ENCODE data around the gene RAP1GAP. TPM values are rescaled to one million over a fixed set of nuclear protein-coding genes. Genes with fewer than 3 reads are reported as not detected.

RAP1GAP gene
- total and polyA plus RNA-seq, 4 donors: 8.6 to 23.1 (median 11.3) TPM

DNA sequence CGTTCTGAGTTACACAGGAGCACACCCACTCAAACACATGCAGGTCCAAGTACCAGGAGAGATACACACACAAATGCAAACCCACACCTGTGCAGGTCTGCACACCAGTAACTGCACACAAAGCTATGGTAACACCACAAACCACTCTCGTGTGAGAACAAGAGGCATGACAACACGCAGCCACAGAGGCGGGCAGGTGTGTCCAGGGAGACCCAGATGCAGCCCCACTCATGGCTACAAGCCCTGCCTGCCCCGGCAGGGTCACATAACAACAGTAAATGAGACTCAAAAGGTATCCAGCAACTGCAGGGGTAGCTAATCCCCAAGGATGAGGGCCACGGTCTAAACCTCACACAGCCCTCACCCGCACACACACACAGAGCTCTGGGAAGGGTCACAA is 48.1 kb downstream of the RAP1GAP start:
- H3K4me1 ChIP-seq (ENCODE audit: control insufficient read depth in 4 of 4, insufficient read depth in 4 of 4, low read length in 3 of 4): peaks cover 21 to 49% (median 46%) of the 10 kb centered on the region in 4 donors
- peak overlapping the region; percentile 7 to 64 (median 9) for H3K4me3 ChIP-seq (ENCODE audit: low read depth in 1 of 3, low read length in 3 of 3)
- no peaks in the 10 kb centered on the region for H3K36me3 ChIP-seq (ENCODE audit: control insufficient read depth in 4 of 4, insufficient read depth in 3 of 4, low read depth in 1 of 4, low read length in 3 of 4)
- no peaks in the 10 kb centered on the region for H3K27me3 ChIP-seq (ENCODE audit: control insufficient read depth in 4 of 4, insufficient read depth in 4 of 4, low read length in 3 of 4)
- TF ChIP-seq EGR1 (IDR thresholded peaks at IDR 0.05; ENCODE audit: low read depth in 2 of 2) (no peak), SP1 (IDR thresholded peaks at IDR 0.05) (no peak), GABPA (IDR thresholded peaks at IDR 0.05 in 1 of 2, conservative IDR thresholded peaks at IDR 0.05 in 1 of 2) (no peak), TAF1 (conservative IDR thresholded peaks at IDR 0.05) (no peak), RXRA (IDR thresholded peaks at IDR 0.05) (no peak), FOXA2 (IDR thresholded peaks at IDR 0.05) (no peak), HNF4G (IDR thresholded peaks at IDR 0.05) (no peak), JUND (IDR thresholded peaks at IDR 0.05) (no peak), NR2F2 (IDR thresholded peaks at IDR 0.05) (no peak)
- TF ChIP-seq, protein P1, sequence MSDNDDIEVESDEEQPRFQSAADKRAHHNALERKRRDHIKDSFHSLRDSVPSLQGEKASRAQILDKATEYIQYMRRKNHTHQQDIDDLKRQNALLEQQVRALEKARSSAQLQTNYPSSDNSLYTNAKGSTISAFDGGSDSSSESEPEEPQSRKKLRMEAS (IDR thresholded peaks at IDR 0.05): no peak
- TF ChIP-seq, protein P2, sequence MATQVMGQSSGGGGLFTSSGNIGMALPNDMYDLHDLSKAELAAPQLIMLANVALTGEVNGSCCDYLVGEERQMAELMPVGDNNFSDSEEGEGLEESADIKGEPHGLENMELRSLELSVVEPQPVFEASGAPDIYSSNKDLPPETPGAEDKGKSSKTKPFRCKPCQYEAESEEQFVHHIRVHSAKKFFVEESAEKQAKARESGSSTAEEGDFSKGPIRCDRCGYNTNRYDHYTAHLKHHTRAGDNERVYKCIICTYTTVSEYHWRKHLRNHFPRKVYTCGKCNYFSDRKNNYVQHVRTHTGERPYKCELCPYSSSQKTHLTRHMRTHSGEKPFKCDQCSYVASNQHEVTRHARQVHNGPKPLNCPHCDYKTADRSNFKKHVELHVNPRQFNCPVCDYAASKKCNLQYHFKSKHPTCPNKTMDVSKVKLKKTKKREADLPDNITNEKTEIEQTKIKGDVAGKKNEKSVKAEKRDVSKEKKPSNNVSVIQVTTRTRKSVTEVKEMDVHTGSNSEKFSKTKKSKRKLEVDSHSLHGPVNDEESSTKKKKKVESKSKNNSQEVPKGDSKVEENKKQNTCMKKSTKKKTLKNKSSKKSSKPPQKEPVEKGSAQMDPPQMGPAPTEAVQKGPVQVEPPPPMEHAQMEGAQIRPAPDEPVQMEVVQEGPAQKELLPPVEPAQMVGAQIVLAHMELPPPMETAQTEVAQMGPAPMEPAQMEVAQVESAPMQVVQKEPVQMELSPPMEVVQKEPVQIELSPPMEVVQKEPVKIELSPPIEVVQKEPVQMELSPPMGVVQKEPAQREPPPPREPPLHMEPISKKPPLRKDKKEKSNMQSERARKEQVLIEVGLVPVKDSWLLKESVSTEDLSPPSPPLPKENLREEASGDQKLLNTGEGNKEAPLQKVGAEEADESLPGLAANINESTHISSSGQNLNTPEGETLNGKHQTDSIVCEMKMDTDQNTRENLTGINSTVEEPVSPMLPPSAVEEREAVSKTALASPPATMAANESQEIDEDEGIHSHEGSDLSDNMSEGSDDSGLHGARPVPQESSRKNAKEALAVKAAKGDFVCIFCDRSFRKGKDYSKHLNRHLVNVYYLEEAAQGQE (IDR thresholded peaks at IDR 0.05): no peak
- WGBS: 80% methylated on average over 7 of the region's 7 CpGs
- H3K27ac ChIP-seq (ENCODE audit: low read depth in 1 of 2, low read length in 2 of 2): no peak overlapping the region
- H3K9me3 ChIP-seq (ENCODE audit: control insufficient read depth in 4 of 4, low read length in 3 of 4): no peaks in the 10 kb centered on the region
- no peak for DNase-seq (ENCODE audit: low spot score)
- H3K9ac ChIP-seq (ENCODE audit: low read depth in 1 of 2, low read length in 2 of 2): no peak overlapping the region

DNA sequence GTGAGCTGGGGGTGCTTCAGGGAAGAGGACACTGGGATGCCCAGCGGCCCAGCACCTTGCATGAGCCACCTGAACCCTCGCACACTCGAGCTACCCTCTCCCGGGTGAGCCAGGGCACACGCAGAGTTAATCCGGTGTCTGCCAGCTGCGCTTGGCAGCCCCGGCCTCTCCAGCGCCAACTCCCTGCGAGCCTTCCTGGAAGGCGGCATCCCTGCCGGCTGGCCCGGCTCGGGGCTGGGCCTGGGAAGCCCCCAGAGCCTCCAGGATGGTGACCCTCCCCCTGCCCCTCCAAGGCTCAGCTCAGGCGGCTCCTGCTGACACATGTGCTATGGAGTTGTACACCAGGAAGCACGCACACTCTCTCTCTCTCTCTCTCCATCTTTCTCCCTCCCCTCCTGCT is 48.7 kb downstream of the RAP1GAP start:
- Histone ChIP-seq H3K4me1 (ENCODE audit: control insufficient read depth in 4 of 4, insufficient read depth in 4 of 4, low read length in 3 of 4) (peaks cover 21 to 49% (median 46%) of the 10 kb centered on the region in 4 donors), H3K4me3 (ENCODE audit: low read depth in 1 of 3, low read length in 3 of 3) (peak overlapping the region; percentile 6 to 64 (median 9)), H3K9me3 (ENCODE audit: control insufficient read depth in 4 of 4, low read length in 3 of 4) (no peaks in the 10 kb centered on the region), H3K36me3 (ENCODE audit: control insufficient read depth in 4 of 4, insufficient read depth in 3 of 4, low read depth in 1 of 4, low read length in 3 of 4) (no peaks in the 10 kb centered on the region), H3K27me3 (ENCODE audit: control insufficient read depth in 4 of 4, insufficient read depth in 4 of 4, low read length in 3 of 4) (no peaks in the 10 kb centered on the region), H3K27ac (ENCODE audit: low read depth in 1 of 2, low read length in 2 of 2) (no peak overlapping the region), H3K9ac (ENCODE audit: low read depth in 1 of 2, low read length in 2 of 2) (no peak overlapping the region)
- no peak for DNase-seq (ENCODE audit: low spot score)
- TF ChIP-seq, protein P3, sequence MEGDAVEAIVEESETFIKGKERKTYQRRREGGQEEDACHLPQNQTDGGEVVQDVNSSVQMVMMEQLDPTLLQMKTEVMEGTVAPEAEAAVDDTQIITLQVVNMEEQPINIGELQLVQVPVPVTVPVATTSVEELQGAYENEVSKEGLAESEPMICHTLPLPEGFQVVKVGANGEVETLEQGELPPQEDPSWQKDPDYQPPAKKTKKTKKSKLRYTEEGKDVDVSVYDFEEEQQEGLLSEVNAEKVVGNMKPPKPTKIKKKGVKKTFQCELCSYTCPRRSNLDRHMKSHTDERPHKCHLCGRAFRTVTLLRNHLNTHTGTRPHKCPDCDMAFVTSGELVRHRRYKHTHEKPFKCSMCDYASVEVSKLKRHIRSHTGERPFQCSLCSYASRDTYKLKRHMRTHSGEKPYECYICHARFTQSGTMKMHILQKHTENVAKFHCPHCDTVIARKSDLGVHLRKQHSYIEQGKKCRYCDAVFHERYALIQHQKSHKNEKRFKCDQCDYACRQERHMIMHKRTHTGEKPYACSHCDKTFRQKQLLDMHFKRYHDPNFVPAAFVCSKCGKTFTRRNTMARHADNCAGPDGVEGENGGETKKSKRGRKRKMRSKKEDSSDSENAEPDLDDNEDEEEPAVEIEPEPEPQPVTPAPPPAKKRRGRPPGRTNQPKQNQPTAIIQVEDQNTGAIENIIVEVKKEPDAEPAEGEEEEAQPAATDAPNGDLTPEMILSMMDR (IDR thresholded peaks at IDR 0.05; ENCODE audit: low read depth, low read length, missing input control): no peak
- TF ChIP-seq FOXA2 (IDR thresholded peaks at IDR 0.05) (no peak), EGR1 (IDR thresholded peaks at IDR 0.05; ENCODE audit: low read depth in 2 of 2) (no peak), NR2F2 (IDR thresholded peaks at IDR 0.05) (no peak), RAD21 (IDR thresholded peaks at IDR 0.05) (no peak), HNF4G (IDR thresholded peaks at IDR 0.05) (no peak), RXRA (IDR thresholded peaks at IDR 0.05) (no peak), GABPA (IDR thresholded peaks at IDR 0.05 in 1 of 2, conservative IDR thresholded peaks at IDR 0.05 in 1 of 2) (no peak), HNF4A (conservative IDR thresholded peaks at IDR 0.05) (no peak), SP1 (IDR thresholded peaks at IDR 0.05) (no peak), FOXA1 (IDR thresholded peaks at IDR 0.05) (no peak), TAF1 (conservative IDR thresholded peaks at IDR 0.05) (no peak)
- TF ChIP-seq, protein P4, sequence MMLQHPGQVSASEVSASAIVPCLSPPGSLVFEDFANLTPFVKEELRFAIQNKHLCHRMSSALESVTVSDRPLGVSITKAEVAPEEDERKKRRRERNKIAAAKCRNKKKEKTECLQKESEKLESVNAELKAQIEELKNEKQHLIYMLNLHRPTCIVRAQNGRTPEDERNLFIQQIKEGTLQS (IDR thresholded peaks at IDR 0.05): no peak
- TF ChIP-seq, protein P1 (IDR thresholded peaks at IDR 0.05): no peak
- 18% methylated on average over 16 of the region's 16 CpGs for WGBS

All from liver (tissue), 9 donors.